Measurements from ENCODE around the gene LZTFL1.
"Not testable (repeated sequence)": the region's sequence is repeated elsewhere in the genome, so short reads cannot be mapped to it uniquely, and the experiment has no call there.

LZTFL1 gene

DNA sequence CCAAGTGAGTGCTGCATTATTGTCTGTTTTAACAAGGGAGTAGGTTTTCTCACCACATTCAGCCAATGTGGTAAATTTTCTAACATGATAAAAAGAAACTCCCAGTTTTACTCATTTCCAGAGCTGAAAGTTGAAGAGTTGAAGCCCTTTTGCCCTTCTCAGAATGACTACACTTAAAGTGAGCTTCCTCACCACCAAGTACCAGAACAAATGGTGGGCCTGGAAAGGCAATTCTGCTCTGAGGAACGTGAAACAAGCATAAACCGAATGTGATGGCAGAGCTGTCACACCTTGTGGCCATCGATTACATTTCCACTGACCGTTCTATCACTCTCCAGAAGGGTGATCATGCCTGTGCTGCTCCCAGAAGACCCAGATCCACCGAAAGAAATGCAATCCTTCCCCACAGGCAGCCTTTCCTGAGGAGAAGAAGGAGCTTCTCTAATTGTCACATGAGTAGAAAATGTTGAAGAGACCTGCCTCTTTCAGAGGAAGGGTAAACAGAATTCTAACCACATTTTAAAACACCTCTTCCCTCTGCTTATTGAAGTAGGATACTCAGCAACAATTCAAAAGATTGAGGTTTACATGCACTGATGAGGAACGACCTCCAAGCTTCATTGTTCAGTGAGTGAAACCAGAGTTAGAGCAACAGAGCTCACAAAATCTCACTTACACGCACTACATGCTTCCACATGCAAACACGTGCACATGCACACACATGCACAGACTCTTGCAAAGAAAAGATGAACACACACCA lies 23.0 kb upstream of the LZTFL1 start:
- DNase-seq, result peak; percentile 1

DNA sequence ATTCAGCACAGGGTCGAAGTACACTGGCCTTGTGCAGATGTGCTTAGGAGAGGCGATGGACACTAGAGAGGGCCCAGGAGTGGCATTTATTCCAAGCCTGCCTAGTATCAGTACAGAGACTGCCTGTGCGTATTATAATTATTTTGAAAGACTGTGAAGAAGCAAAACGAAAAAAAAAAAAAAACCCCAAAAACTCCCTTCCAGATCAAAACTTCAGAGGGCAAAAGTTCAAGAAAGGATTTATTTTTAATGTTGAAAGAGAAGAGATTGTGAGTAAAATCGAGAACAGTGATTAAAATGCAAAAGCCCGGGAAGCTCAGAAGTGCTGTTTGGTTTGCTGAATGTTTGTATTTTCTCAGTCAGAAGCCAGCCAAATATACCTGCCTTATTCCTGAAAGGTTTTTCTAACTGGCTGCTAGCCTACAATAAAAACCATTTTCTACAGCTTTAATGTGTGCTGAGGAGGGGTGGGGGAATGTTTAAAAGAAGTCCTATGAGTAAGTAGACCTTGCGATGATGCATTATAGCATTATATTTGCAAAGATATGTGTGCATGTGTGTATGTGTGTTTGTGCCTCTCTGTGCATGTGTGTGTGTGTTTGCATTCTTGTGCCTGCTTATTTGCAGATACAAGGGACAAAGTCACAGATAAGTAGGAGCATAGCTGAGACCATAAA lies 19.3 kb upstream of the LZTFL1 start:
- DNase-seq, result no peak

DNA sequence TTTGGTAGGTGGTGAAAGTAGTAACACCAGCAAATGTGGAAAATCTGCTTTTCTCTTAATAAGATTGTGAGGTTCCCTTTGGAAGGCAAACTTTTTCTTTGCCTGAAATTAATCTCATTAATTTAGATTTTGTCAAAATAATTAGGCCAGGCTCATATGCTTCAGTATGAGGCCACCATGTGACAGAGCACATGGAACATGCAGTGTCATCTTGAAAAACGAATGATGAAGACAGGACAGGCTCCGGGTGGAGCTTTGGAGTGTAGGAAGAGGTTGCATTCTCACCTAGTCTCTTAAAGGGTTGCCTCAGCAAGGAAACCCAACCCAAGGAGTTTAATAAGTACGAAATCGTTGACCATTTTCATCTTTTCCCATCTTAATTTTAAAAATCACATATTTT lies 18.6 kb upstream of the LZTFL1 start:
- no peak for DNase-seq

DNA sequence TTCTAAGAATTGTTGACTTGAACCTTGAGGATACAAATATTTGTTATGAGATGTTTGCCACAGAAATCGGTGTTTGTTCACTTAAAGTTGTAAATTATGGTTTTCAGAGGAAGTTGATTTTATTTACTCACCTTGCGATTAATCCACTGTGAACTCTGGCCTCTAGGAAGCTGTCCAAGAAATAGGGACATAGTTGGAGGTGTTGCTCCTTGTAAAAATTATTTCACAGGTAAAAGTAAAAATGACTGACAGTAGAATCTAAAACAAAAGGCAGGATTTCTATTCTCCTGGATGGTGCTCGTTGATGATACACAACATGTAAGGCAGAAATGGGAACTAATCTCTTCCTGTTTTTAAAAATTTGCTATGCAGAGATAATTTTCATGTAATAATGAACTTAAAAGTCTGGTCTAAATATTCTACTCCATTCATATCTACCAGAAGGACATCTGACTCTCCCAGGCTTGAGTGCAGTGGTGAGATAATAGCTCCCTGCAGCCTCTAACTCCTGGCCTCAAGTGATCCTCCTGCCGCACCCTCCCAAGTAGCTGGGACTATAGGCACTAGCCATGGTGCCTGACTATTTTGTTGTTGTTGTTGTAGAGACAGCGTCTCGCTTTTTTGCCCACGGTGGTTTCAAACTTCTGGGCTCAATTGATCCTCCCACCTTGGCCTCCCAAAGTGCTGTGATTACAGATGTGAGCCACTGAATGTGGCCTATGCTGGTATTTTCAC lies 17.1 kb upstream of the LZTFL1 start:
- DNase-seq, result no peak

GRCh38 chr3:45857024-45857423 lies 15.1 kb upstream of the LZTFL1 start:
- DNase-seq, result not testable (repeated sequence)

DNA sequence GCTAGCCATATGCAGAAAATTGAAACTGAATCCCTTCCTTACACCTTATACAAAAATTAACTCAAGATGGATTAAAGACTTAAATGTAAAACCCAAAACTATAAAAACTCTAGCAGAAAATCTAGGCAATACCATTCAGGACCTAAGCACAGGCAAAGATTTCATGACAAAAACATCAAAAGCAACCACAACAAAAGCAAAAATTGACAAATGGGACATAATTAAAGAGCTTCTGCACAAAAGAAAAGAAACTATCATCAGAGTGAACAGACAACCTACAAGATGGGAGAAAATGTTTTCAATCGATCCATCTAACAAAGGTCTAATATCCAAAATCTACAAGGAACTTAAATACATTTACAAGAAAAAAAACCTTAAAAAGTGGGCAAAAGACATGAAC lies 14.4 kb upstream of the LZTFL1 start:
- DNase-seq, result not testable (repeated sequence)

DNA sequence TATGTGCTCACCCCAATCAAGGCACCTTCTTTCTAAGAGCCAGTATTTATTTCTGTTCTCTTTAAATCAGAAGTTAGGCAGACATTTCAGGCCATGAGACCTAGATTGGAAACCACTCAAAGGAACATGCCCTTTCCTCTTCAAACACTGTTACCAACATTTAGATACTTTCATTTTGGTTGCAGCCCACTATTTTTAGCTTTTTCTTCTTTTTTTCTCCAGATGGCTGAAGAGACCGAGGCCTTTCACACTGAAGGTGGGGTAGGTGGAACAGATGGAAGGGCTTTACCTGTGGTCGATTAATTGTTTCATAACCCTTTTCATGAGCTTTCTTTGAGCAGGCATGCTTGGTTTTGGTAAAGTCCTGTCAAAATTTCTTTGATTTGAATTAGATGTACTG lies 10.9 kb upstream of the LZTFL1 start:
- no peak for DNase-seq

DNA sequence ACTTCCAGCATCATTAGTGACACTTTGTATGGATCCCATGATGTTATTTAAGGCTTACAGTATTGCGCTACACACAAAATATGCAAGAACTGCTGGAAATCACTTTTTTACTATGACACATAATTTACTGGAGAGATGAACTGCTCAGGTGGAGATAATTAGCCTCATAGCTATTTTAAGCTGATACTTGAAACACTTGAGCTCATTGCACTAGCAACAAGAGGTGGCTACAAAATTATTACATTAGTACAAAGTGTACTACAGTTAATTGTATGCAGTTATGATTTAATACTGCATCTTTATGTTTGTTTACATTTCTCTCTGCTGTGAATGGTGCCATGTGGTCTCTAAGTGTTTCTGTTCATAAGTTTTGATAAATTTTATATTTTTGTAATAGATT lies 6.5 kb upstream of the LZTFL1 start:
- DNase-seq, result no peak

DNA sequence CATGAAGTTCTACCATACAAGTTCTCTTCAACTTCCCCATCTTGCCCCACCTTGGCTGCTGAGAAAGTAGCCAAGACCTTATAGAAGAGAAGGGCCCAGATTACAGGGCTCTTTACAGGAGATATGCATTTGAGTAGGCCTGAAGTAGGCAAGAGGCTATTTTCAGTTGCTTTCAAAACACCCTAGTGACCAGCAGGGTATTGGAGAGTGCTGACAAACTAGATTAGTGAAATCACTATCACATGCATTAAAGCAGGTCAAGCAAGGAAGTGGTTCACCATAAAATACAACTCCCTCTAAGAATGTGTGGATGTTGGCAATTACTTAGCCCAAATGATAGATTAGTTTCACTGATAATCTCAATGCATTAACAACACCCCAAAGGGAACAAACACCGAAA lies 2.7 kb upstream of the LZTFL1 start:
- no peak for DNase-seq

DNA sequence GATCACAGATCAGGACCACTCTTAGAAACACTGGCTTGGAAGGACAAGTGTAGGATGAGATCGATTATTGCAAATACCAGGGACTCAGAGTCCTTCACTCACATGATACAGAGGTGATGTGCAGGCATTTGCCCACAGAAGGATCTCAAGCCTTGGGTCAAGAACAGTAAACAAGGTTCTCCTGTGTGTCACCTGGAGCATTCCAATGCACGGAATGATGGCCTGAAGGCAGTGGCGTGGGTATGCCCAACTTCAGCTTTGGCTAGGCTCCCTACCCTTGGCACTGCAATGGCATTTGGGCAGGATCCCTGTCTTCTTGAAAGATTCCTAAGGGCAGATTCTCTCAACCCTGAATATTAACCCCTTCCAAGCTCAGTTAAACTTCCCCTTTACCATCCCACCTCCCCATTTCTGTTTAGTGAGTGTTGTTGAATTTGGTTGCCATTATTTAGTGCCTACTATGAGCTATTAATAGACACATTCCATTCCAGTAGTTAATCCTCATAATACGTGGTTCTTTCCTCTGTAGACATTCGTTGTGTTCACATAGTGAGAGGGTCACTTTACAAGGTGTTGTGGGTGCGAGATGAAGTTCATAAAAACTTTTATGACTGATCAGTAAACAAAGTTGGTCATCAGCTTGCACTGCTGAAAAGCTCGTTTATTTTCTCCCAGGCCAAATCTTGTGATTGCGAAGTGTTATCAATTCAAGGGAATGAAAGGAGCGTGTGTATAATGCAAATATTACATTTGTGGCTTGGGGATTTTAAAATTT lies 1.1 kb upstream of the LZTFL1 start:
- DNase-seq, result no peak

GRCh38 chr3:45841420-45841756 lies 531 bp downstream of the LZTFL1 start:
- DNase-seq, result no peak

- DNase-seq, result no peak
Observed at GRCh38 chr3:45838466-45838865, 3.5 kb downstream of the LZTFL1 start.

- DNase-seq, result peak; percentile 11
Observed at GRCh38 chr3:45832699-45833098, 9.2 kb downstream of the LZTFL1 start.

DNA sequence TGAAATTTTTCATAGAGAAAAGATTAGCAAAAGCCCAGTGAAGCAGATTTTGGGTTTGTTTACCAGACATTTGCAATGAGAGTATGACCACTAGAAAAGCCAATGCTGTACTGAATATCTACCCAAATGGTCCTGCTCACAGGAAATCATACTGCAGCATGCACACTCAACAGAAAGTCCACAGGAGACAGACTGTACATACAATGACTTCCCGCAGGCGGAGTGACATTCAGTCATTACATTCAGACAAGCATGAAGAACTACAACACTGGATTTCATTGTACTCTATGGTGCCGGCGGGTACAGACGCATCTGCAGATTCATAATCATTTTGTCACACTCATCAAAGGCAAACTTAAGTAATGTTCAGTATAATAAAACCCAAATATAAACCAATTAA lies 11.8 kb downstream of the LZTFL1 start:
- no peak for DNase-seq

GRCh38 chr3:45826908-45827307 lies 15.0 kb downstream of the LZTFL1 start:
- no peak for DNase-seq

DNA sequence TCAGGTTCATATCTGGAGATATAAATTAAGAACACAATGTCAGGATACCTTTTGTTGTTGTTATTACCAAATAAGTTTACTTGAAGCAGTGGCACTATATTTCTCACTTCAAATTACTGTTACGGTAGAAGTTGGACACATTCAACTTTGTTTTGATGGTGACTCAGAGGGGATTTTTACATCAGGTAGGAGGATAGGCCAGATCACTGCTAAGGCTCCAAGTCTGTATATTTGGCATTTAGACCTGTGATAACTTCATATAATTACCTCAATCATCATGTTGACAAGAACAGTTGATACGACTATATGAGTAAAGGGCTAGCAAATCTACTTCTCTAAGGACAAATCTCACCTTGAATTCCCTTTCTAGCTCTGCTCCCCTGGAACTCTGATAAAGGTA lies 15.6 kb downstream of the LZTFL1 start:
- no peak for DNase-seq

DNA sequence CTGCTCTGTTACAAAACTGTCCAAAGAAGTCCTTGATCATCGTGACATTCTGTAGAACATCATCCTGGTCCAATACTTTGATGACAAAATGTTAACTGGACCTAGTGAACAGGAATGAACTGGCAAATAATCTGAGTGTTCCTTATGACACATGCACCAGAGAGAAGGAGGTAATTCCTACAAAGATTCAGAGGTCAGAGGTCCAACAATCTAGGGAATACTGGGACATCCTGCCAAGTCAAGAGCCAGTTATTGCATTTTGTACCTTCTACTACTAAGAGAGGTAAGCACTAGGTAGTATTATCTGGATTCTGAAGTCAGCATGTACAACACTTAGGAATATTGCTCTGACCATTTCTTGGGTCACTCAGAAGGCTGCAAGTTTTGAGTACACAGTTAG lies 20.8 kb downstream of the LZTFL1 start:
- no peak for DNase-seq

DNA sequence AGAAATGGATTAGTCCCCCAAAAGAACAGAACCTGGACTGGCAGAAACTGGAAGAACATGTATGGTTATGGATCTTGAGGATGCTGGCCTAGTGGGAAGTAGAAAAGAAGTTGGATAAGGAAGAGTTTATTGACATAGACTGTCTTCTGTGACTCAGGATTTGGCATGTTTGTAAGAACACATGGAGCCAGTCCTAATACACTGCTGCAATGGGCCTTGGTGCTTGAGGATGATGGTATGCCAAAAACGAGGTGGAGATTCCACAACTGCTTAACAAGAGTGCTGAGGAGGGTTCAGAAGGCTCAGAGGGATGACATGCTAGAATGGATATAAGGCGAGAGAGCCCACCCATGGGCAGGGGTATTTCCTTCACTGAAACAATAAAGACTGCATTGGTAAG lies 22.4 kb downstream of the LZTFL1 start:
- no peak for DNase-seq

GRCh38 chr3:45817831-45818522 lies 23.9 kb downstream of the LZTFL1 start:
- peak; percentile 67 for DNase-seq

- DNase-seq, result no peak
Observed at GRCh38 chr3:45816544-45816943, 25.4 kb downstream of the LZTFL1 start.

- DNase-seq, result no peak
Observed at GRCh38 chr3:45814322-45814721, 27.6 kb downstream of the LZTFL1 start.

GRCh38 chr3:45807681-45808540 lies 34.0 kb downstream of the LZTFL1 start:
- DNase-seq, result peak; percentile 21

Measured in DMS153 (cell line).